GM23338 (cell line): ENCODE results near the gene PSMA5.

ENCODE experiments used
- CTCF ChIP-seq, 2 experiments: fragments of 200-600 bp in 1 of 2; sonication (generic) in 1 of 2; conservative IDR thresholded peaks; 2 replicates each; pipeline versions ENCODE4 v1.5.1 to v1.6.1; 2016 to 2017; ENCODE audit warnings: antibody characterized with exemption in 2 of 2, low read depth in 2 of 2, mild to moderate bottlenecking in 2 of 2, moderate library complexity in 1 of 2
- EZH2 ChIP-seq: fragments of 200-600 bp; sonication (generic); IDR thresholded peaks from one replicate; pipeline ENCODE4 v1.8.0; 2017; ENCODE audit warnings: antibody characterized with exemption, mild to moderate bottlenecking, low read depth; ENCODE audit not compliant: unreplicated experiment
- EZH2phosphoT487 ChIP-seq: fragments of 200-600 bp; sonication (generic); IDR thresholded peaks from one replicate; pipeline ENCODE4 v1.8.1; 2018; ENCODE audit warnings: antibody characterized with exemption; ENCODE audit not compliant: unreplicated experiment
- NANOG ChIP-seq: IDR thresholded peaks from 2 replicates; pipeline ENCODE4 v1.6.1; 2016; ENCODE audit warnings: antibody characterized with exemption, borderline replicate concordance
- POLR2AphosphoS5 ChIP-seq: IDR thresholded peaks from 2 replicates; pipeline ENCODE4 v1.6.1; 2016; ENCODE audit warnings: antibody characterized with exemption, low read depth
- STAT1 ChIP-seq: IDR thresholded peaks from one replicate; pipeline ENCODE4 v1.6.1; 2016; ENCODE audit warnings: antibody characterized with exemption; ENCODE audit not compliant: unreplicated experiment

- no peak for TF ChIP-seq CTCF (conservative IDR thresholded peaks at IDR 0.05; ENCODE audit: low read depth in 2 of 2)
- no peak for TF ChIP-seq EZH2
- TF ChIP-seq NANOG, result no peak
- no peak for TF ChIP-seq POLR2AphosphoS5
- TF ChIP-seq EZH2phosphoT487, result no peak
- TF ChIP-seq STAT1, result no peak
Measured at GRCh38 chr1:109379907-109380306, 46.3 kb downstream of the PSMA5 start.
